ENCODE measurements around the gene SH3D19. TPM values are rescaled to one million over a fixed set of nuclear protein-coding genes. Genes with fewer than 3 reads are reported as not detected.

SH3D19 gene
- total RNA-seq, 4 donors from 2014 or later, result 35.6 to 73.1 (median 50.5) TPM

DNA sequence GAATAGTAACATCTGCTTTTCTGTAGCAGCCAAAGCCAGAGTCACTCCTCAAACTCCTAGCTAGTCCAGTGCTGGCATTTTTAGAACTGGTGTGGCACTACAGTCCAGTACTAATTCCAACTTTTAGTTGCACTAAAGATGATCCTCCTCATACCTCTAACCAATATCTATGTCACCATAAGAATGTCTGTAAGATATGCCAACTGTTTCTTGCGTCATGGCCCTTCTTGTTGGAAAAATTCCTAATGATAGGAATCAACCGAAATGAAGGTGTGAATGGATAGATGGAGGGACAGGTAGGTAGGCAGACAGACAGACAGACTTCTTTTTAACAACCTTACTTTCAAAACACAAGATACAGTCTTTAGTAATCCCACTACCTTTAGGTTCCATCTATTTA, 123.0 kb downstream of the SH3D19 start:
- Histone ChIP-seq H3K27ac (peak overlapping the region in 3 of 4 donors; percentile 17 to 51 (median 41)), H3K9me3 (no peaks in the 10 kb centered on the region), H3K36me3 (no peaks in the 10 kb centered on the region), H3K4me3 (no peak overlapping the region), H3K27me3 (no peaks in the 10 kb centered on the region), H3K4me1 (peaks cover 21 to 34% of the 10 kb centered on the region in 2 donors)
- DNase-seq (no peak), ATAC-seq (no peak)
- intact Hi-C loops (cut with DNase I; ENCODE audit: low total_unique reads), result no loop called here
- no peak for TF ChIP-seq CTCF (IDR thresholded peaks at IDR 0.05 in 4 of 5, conservative IDR thresholded peaks at IDR 0.05 in 1 of 5)
- no peak for TF ChIP-seq POLR2A (IDR thresholded peaks at IDR 0.05)
- in situ Hi-C loops (cut with MboI; ENCODE audit: low sequenced_read_pairs in 4 of 4), result no loop called here

GRCh38 chr4:151199319-151200190, 125.8 kb downstream of the SH3D19 start:
- DNase-seq (peak in 1 of 2 donors; percentile 31), ATAC-seq (peak in 1 of 2 donors; percentile 20)
- no peaks in the 10 kb centered on the region for H3K27me3 ChIP-seq
- no peaks in the 10 kb centered on the region for H3K9me3 ChIP-seq
- TF ChIP-seq CTCF (IDR thresholded peaks at IDR 0.05 in 4 of 5, conservative IDR thresholded peaks at IDR 0.05 in 1 of 5) (no peak), POLR2A (IDR thresholded peaks at IDR 0.05) (no peak)
- in situ Hi-C loops (cut with MboI; ENCODE audit: low sequenced_read_pairs in 4 of 4), result no loop called here
- intact Hi-C loops (cut with DNase I; ENCODE audit: low total_unique reads), result no loop called here
- peak overlapping the region; percentile 36 to 62 (median 48) for H3K27ac ChIP-seq
- H3K4me3 ChIP-seq, result no peak overlapping the region
- no peaks in the 10 kb centered on the region for H3K36me3 ChIP-seq
- peaks cover 32 to 49% of the 10 kb centered on the region in 2 donors for H3K4me1 ChIP-seq

GRCh38 chr4:151198748-151199147, 126.7 kb downstream of the SH3D19 start:
- no peak for DNase-seq
- ATAC-seq, result no peak
- Histone ChIP-seq H3K36me3 (no peaks in the 10 kb centered on the region), H3K27me3 (no peaks in the 10 kb centered on the region), H3K4me1 (peaks cover 32 to 50% of the 10 kb centered on the region in 2 donors), H3K4me3 (no peak overlapping the region), H3K9me3 (no peaks in the 10 kb centered on the region), H3K27ac (peak overlapping the region; percentile 36 to 62 (median 48))
- in situ Hi-C loops (cut with MboI; ENCODE audit: low sequenced_read_pairs in 4 of 4), result no loop called here
- no peak for TF ChIP-seq POLR2A (IDR thresholded peaks at IDR 0.05)
- TF ChIP-seq CTCF (IDR thresholded peaks at IDR 0.05 in 4 of 5, conservative IDR thresholded peaks at IDR 0.05 in 1 of 5), result no peak
- intact Hi-C loops (cut with DNase I; ENCODE audit: low total_unique reads), result no loop called here

DNA sequence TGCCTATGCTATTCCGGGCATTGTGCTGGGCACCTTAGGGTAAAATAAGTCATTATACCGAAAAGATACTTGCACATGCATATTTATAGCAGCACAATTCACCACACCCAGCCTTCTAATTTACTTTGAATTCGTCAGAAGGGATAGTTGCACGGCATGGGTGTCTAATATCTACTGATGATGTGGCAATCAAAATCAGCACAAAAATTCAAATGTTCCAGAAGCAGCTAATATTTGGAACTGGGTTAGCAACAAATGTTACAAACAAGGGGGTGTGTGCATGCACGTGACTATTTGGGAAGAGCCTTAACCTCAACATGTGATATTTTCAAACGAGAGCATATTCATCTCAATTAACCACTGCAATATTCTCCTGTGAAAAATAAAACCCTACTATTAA, 128.2 kb downstream of the SH3D19 start:
- Histone ChIP-seq H3K4me1 (peaks cover 37 to 48% of the 10 kb centered on the region in 2 donors), H3K27me3 (no peaks in the 10 kb centered on the region), H3K4me3 (peak overlapping the region in 2 of 4 donors; percentile 15 to 19), H3K36me3 (no peaks in the 10 kb centered on the region), H3K27ac (peak overlapping the region; percentile 43 to 65 (median 51)), H3K9me3 (no peaks in the 10 kb centered on the region)
- TF ChIP-seq POLR2A (IDR thresholded peaks at IDR 0.05), result peak in 1 of 2 donors; percentile 18
- TF ChIP-seq CTCF (IDR thresholded peaks at IDR 0.05 in 4 of 5, conservative IDR thresholded peaks at IDR 0.05 in 1 of 5), result no peak
- DNase-seq, result peak; percentile 24 to 49
- in situ Hi-C loops (cut with MboI; ENCODE audit: low sequenced_read_pairs in 4 of 4) (no loop called here), intact Hi-C loops (cut with DNase I; ENCODE audit: low total_unique reads) (no loop called here)
- ATAC-seq, result peak; percentile 73 to 86
